Nephron progenitor cell (in vitro differentiated cells): ENCODE measurements around the gene TSC22D4.
A peak's percentile ranks its signal among the peaks of the same experiment; 100 is the strongest.

Experiments
- DNase-seq: peaks from one replicate; pipeline ENCODE4 v3.0.0; 2021
- H3K27ac Mint-ChIP-seq: 2 replicates; pipeline ENCODE4 v1.8.0; 2021; ENCODE audit warnings: mild to moderate bottlenecking, moderate library complexity, mixed read lengths
- H3K27me3 Mint-ChIP-seq: 2 replicates; pipeline ENCODE4 v1.8.0; 2021; ENCODE audit warnings: mild to moderate bottlenecking, low read depth, mixed read lengths; ENCODE audit not compliant: poor library complexity
- H3K36me3 Mint-ChIP-seq: 2 replicates; pipeline ENCODE4 v1.8.0; 2021; ENCODE audit warnings: low read depth, mixed read lengths
- H3K4me1 Mint-ChIP-seq: 2 replicates; pipeline ENCODE4 v1.8.0; 2021; ENCODE audit warnings: mixed read lengths
- H3K4me3 Mint-ChIP-seq: 2 replicates; pipeline ENCODE4 v1.8.0; 2021; ENCODE audit warnings: mild to moderate bottlenecking, moderate library complexity, mixed read lengths
- H3K9me3 Mint-ChIP-seq: 2 replicates; pipeline ENCODE4 v1.8.0; 2021; ENCODE audit warnings: mild to moderate bottlenecking, moderate library complexity, mixed read lengths
- TF ChIP-seq, protein P1 (sequence below): fragments of 200-600 bp; sonication (generic); IDR thresholded peaks from 2 replicates; pipeline ENCODE4 v1.5.0; 2021; ENCODE audit warnings: antibody characterized with exemption

The TSC22D4 gene

GRCh38 chr7:100472121-100472851, 6.7 kb downstream of the TSC22D4 start:
- DNase-seq, result no peak
- Mint-ChIP-seq H3K4me1 (peaks cover 37% of the 10 kb centered on the region), H3K9me3 (no peaks in the 10 kb centered on the region), H3K4me3 (no peak overlapping the region), H3K27ac (peak overlapping the region; percentile 27), H3K36me3 (peaks cover 8% of the 10 kb centered on the region), H3K27me3 (no peaks in the 10 kb centered on the region)
- TF ChIP-seq, protein P1, sequence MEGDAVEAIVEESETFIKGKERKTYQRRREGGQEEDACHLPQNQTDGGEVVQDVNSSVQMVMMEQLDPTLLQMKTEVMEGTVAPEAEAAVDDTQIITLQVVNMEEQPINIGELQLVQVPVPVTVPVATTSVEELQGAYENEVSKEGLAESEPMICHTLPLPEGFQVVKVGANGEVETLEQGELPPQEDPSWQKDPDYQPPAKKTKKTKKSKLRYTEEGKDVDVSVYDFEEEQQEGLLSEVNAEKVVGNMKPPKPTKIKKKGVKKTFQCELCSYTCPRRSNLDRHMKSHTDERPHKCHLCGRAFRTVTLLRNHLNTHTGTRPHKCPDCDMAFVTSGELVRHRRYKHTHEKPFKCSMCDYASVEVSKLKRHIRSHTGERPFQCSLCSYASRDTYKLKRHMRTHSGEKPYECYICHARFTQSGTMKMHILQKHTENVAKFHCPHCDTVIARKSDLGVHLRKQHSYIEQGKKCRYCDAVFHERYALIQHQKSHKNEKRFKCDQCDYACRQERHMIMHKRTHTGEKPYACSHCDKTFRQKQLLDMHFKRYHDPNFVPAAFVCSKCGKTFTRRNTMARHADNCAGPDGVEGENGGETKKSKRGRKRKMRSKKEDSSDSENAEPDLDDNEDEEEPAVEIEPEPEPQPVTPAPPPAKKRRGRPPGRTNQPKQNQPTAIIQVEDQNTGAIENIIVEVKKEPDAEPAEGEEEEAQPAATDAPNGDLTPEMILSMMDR, result no peak

- peaks cover 29% of the 10 kb centered on the region for H3K4me1 Mint-ChIP-seq
- H3K9me3 Mint-ChIP-seq, result no peaks in the 10 kb centered on the region
- no peak overlapping the region for H3K27ac Mint-ChIP-seq
- TF ChIP-seq, protein P1, result no peak
- DNase-seq, result no peak
- peaks cover 8% of the 10 kb centered on the region for H3K36me3 Mint-ChIP-seq
- no peaks in the 10 kb centered on the region for H3K27me3 Mint-ChIP-seq
- no peak overlapping the region for H3K4me3 Mint-ChIP-seq
These were observed 8.0 kb downstream of the TSC22D4 start for GRCh38 chr7:100471021-100471420.

GRCh38 chr7:100469227-100470044, 9.6 kb downstream of the TSC22D4 start:
- Mint-ChIP-seq H3K4me1 (peaks cover 23% of the 10 kb centered on the region), H3K9me3 (no peaks in the 10 kb centered on the region), H3K4me3 (no peak overlapping the region), H3K36me3 (peaks cover 8% of the 10 kb centered on the region), H3K27me3 (no peaks in the 10 kb centered on the region), H3K27ac (no peak overlapping the region)
- DNase-seq, result peak; percentile 96
- TF ChIP-seq, protein P1, result peak; percentile 87

DNA sequence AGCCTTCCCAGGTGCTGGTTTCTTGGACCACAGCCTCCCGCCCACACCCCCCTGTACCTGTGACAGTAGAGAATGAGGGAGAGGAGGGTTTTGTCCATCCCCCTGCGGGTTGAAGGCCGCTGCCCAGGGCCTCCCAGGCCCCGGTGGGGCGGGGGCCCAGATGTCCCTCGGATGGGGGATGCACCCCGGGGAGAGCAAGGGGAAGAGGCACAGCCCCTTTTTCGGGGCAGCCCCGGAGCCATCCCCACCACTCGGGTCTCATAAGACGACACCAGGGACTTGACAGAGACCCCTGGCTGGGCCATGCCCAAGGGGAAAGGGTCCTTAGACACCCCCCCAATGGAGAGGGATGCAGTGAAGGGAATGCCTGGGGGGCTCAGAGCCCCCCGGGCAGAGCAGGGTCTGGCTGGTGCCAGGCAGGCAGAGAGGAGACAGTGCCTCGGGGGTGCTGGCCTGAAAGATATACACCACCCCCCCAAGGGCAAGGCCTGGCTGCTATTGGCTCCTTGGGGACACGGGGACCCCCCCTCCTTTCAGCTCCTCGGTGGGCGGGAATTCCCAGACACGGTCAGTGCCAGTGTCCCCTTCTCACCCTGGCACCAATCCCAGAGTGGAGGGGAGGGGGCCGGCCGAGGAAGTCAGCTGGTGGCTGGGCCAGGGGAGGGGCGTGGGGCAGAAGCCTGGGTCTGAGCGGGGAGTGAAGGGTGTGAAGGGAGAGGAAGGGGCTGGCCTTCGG, 11.2 kb downstream of the TSC22D4 start:
- Mint-ChIP-seq H3K4me3 (no peak overlapping the region), H3K4me1 (peaks cover 18% of the 10 kb centered on the region), H3K9me3 (no peaks in the 10 kb centered on the region), H3K27ac (peak overlapping the region; percentile 36), H3K36me3 (peaks cover 4% of the 10 kb centered on the region), H3K27me3 (no peaks in the 10 kb centered on the region)
- DNase-seq, result no peak
- TF ChIP-seq, protein P1, result no peak

- no peaks in the 10 kb centered on the region for H3K27me3 Mint-ChIP-seq
- no peak for DNase-seq
- peak overlapping the region; percentile 45 for H3K27ac Mint-ChIP-seq
- peaks cover 15% of the 10 kb centered on the region for H3K4me1 Mint-ChIP-seq
- H3K36me3 Mint-ChIP-seq, result peaks cover 5% of the 10 kb centered on the region
- H3K4me3 Mint-ChIP-seq, result no peak overlapping the region
- TF ChIP-seq, protein P1, result no peak
- H3K9me3 Mint-ChIP-seq, result no peaks in the 10 kb centered on the region
These were observed 12.1 kb downstream of the TSC22D4 start for GRCh38 chr7:100466653-100467605.
